Measurements from ENCODE around the gene PREX1.
"Not testable (repeated sequence)": the region's sequence is repeated elsewhere in the genome, so short reads cannot be mapped to it uniquely, and the experiment has no call there.

PREX1 gene

DNA sequence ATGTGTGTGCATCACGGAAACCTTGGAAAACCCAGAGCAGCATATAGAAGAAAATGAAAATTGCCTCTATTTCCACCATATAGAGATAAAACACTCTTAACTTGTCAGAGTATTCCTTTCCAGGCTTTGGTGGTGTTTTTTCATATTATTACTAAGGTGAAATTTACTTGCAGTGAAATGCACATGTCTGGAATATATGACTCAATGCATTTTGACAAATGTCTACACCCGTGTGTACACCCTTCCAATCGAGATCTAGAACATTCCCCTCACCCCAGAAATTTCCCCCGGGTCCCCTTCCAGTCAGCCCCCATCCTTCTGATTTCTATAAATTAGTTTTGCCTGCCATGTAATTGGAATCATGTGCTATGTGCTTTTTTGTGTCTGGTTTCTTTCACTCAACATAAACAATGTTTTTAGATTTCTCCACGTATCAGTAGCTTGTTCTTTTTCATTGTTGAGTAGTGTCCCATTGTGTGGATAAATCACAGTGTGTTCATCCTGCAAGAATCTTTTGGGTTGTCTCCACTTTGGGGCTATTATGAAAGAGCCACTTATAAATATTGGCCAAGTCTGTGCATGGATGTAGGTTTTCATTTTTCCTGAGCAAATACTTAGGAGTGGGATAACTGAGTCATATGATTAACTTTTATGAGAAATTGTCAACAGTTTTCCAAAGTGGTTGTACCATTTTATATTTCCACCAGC, 19.9 kb upstream of the PREX1 start:
- no peak for DNase-seq

- peak; percentile 26 to 27 for DNase-seq
These were observed 19.0 kb upstream of the PREX1 start for GRCh38 chr20:48846516-48847492.

DNA sequence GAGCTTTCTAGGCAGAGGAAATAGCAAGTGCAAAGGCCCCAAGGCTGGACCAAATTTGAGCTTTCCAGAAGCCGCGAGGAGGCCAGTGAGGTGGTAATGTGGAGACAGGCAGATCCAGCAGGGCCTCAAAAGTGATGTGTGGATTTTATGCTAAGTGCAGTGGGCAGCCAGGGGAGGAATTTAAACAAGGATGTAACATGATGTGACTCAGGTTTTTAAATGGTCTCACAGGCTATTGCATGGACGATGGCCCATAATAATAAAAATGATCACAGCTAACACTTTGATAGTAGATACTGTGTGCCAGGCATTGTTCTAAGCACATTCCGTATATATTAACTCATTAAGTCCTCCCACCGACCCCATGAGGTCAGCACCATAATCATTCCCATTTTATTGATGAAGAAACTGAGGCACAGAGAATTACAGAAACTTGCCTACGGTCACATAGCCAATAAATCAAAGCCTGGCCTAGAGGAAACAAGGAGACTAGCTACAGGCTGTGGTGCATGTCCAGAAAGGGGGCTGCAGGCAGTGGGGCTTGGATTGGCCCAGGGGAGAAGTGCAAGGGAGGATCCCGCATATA, 18.0 kb upstream of the PREX1 start:
- DNase-seq = no peak

GRCh38 chr20:48844996-48845395, 17.2 kb upstream of the PREX1 start:
- DNase-seq = no peak

DNA sequence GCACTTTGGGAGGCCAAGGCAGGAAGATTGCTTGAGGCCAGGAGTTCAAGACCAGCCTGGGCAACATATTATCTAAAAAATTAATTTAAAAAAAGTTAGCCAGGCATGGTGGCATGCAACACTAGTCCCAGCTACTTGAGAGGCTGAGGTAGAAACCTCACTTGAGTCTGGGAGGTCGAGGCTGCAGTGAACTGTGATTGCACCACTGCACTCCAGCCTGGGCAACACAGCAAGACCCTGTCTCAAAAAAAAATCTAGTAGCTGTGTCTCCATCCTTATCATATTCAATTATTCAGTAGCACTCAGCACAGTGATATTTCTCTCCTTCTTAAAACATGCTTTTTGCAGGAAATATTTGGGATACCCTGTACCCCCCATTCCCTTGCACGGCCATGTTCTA, 16.1 kb upstream of the PREX1 start:
- not testable (repeated sequence) for DNase-seq

DNA sequence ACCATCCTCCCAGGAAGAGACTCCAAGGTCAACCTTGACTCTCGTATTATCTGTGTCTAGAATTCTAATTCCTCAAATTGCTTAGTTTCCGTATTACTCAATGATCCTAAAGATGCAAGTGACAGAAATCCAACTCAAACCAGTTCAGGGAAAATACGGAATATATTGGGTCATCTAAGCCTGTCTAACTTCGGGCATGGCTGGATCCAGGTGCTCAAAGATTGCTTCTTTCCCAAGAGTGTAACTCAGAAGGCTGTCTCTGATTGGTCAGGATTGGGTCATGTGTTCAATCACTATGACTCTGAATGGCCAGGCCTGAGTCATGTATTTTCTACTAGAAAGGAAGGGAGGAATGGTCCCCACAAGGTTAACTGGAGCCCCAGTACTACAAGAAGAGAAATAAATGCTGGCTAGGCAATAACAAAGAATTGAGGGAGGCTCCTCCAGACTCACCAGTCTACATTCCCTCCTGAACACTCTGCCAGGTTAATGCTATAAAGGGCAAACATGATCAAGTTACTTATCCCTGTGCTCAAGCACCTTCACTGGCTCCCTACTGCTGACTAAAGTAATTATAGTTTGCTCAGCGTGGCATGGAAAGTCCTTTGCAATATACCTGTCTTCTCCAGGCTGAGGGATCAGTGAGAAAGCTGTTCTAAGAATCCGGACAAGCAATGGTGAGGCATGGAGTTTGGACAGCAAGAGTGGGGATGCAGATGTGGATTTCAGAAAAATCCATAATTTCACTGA, 15.4 kb upstream of the PREX1 start:
- DNase-seq = no peak

GRCh38 chr20:48841875-48842529, 14.2 kb upstream of the PREX1 start:
- DNase-seq = no peak

GRCh38 chr20:48841196-48841874, 13.5 kb upstream of the PREX1 start:
- DNase-seq = no peak

DNA sequence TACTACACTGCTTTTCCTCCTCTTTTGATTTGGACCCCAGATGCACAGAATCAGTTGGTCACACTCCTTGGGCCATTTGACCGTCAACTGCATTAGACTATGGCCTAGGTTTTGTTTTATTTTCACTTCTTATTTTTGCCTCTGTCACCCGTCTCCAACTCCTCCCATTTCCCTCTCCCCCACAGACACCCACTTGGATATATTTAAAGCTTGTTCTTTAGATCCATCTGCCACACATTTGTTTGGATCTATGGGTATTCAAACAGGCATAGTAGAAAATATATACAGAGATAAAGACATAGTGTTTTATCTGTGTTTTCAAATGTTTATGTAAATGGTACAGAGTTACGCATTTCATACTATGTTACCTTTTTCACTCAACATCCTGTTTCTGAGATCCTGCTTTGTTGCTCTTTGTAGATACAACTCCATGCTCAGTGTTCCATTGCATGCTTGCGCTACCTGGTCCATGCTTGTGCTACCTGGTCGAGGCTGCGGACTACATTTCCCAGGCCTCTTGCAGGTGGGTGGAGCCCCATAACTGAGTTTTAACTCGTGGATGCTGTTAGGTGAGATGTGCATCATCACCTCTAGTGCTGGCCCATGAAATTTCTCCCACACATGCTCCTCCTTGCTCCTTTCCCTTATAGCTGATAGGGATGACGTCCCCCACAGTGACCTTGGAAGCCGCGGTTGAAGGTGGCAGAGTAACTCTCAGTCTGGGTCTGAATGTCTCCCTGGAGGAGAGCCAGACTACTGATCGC, 11.5 kb upstream of the PREX1 start:
- DNase-seq = no peak

GRCh38 chr20:48837014-48837413, 9.2 kb upstream of the PREX1 start:
- no peak for DNase-seq

GRCh38 chr20:48835390-48835789, 7.6 kb upstream of the PREX1 start:
- no peak for DNase-seq

DNA sequence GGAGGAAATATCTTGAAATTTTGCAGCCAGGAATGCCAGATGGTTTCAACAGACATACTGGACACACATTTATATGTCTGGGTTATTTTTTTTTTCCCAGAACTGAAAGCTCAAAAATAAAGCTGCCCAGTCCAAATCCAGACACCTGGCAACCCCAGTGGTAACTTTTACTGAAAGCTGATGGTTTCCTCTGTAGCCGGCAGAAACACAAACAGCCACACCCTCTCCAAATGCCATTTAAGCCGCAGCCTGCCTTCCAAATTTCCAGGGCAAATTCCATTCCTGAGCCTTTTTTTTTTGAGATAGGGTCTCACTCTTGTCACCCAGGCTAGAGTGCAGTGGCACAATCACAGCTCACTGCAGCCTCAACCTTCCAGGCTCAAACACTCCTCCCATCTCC, 6.5 kb upstream of the PREX1 start:
- no peak for DNase-seq

- DNase-seq = no peak
These were observed 4.6 kb upstream of the PREX1 start for GRCh38 chr20:48832405-48832730.

GRCh38 chr20:48831718-48832404, 4.1 kb upstream of the PREX1 start:
- no peak for DNase-seq

DNA sequence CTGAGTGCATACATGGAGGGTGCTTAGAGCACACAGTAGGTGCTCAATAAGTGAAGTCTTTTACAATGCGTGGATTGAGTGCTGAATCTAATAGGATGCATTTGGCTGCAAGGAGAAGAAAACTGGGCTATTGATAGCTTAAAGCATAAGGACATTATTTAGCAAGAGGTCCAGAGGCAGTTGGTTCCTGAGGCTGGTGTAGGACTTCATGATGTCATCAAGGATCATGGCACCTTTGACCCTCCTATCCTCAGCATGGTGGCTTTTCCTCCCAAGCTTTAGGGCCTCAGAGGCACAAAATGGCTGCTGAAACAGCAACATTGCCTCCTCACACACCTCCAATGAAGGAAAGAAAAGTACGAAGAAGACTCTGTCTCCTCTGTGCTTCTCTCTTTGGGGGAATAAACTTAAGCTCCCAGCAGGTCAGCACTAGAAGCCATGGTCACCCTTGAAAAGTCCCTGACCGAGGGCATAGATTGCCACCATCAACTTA, 3.1 kb upstream of the PREX1 start:
- no peak for DNase-seq

- DNase-seq = no peak
These were observed 2.1 kb upstream of the PREX1 start for GRCh38 chr20:48829940-48830339.

DNA sequence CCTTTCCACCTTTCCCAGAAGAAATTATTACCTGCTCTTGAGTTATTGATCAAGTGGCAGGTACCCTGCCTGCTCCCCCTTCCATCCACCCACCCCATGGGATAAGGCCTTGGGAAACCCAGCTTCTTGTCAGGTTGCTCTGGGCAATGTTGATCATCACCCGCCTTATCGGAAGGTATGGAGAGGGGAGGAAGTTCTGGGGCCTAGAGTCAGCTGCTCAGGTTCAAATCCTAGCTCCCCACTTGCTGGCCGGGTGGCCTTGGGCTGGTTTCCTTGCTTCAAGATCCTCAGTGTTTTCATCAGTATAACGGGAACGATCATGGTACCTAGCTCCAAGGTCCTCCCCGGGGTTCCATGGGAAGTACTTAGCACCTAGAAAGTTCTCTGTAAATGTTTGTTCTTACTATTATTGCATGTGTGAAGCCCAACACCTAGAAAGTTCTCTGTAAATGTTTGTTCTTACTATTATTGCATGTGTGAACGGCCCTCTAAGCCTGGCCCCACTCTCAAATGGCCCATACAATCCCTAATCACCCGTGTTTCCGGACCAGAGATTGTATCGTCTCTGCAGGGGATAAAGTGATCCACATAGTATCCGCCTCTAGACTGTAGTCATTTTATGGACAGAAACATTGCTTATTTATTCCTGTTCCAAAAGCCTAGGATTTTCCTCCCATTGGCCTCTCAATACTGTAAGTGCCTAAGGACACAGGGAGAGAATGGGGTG, 1.1 kb upstream of the PREX1 start:
- DNase-seq = no peak

DNA sequence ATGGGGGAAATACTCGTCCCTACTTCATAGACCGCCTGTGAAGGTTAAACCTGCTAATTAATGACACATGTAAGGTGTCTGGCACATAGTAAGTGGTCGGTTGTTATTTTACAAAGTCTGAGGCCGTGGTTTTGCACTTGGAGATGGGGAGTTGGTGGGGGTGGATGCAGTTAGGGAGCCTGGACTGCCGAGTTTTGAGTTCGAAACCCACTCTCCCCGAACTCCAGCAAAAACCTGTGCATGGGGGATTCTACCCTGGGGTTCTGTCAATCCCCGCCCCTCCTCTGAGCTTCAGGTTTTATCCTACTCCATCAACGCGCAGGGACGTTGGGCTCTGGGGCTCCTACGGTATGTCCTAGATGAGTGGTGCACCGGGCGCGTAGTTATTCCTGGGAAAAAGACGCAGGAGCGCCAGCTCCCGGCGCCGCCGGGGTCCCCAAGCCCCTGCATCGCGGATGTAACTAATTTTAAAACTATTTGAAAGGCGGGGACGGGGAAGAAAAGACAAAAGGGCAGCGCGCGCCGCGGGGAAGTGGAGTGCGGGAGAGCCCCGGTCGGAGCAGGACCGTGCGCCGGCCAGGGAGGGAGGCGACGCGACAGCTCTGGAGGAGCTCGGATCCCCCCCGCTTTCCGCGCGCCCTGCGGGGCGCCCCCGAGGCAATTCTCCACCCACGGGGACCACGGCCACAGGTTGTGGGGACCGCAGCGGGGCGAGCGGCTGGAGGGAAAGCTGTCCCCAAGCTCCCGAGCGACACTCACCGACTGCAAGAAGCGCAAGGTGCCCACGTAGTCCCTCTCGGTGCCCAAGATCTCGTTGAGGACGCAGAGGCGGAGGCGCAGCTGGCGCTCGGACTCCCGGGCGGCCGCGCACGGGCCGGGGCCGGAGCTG, 672 bp downstream of the PREX1 start:
- DNase-seq = peak in 1 of 2 experiments; percentile 17

DNA sequence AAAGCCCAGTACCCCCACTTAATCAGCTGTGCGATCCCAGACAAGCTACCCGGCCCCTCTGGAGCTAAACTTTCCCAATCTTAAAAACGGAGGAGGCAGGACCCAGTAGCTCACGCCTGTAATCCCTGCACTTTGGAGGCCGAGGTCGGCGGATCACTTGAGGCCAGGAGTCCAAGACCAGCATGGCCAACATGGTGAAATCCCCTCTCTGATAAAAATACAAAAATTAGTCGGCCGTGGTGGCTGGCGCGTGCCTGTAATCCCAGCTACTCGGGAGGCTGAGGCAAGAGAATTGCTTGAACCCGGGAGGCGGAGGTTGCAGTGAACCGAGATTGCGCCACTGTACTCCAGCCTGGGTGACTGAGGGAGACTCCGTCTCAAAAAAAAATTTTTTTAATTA, 1.3 kb downstream of the PREX1 start:
- not testable (repeated sequence) for DNase-seq
